Thymus (tissue), 11 donors: ENCODE data around the gene HDHD3. TPM values are rescaled to one million over a fixed set of nuclear protein-coding genes. Genes with fewer than 3 reads are reported as not detected.
A peak's percentile ranks its signal among the peaks of the same experiment; 100 is the strongest.
"Not testable (repeated sequence)": the region's sequence is repeated elsewhere in the genome, so short reads cannot be mapped to it uniquely, and the experiment has no call there.

Experiments used
- DNase-seq, 9 donors: peaks; one replicate each; pipeline ENCODE4 v3.0.0-alpha.2; 2013; ENCODE audit warnings: low spot score in 9 of 9, low read depth in 6 of 9, missing footprints in 1 of 9
- H3K27ac ChIP-seq, 2 donors: one replicate each; pipeline ENCODE4 v1.5.1; 2013; ENCODE audit warnings: control low read depth in 1 of 2, low read depth in 1 of 2, low read length in 1 of 2, mild to moderate bottlenecking in 1 of 2, moderate library complexity in 1 of 2
- H3K27me3 ChIP-seq, 2 donors: one replicate each; pipeline ENCODE4 v1.5.1; 2013; ENCODE audit warnings: low read length in 1 of 2; ENCODE audit not compliant: control insufficient read depth in 2 of 2, insufficient read depth in 1 of 2
- H3K36me3 ChIP-seq, 2 donors: one replicate each; pipeline ENCODE4 v1.5.1; 2013; ENCODE audit warnings: low read length in 1 of 2, mild to moderate bottlenecking in 1 of 2, moderate library complexity in 1 of 2; ENCODE audit not compliant: control insufficient read depth in 2 of 2, insufficient read depth in 2 of 2
- H3K4me1 ChIP-seq, 2 donors: one replicate each; pipeline ENCODE4 v1.5.1; 2013; ENCODE audit warnings: low read length in 2 of 2; ENCODE audit not compliant: control insufficient read depth in 2 of 2, insufficient read depth in 2 of 2
- H3K4me3 ChIP-seq, 2 donors: one replicate each; pipeline ENCODE4 v1.5.1; 2013; ENCODE audit warnings: low read length in 2 of 2, control low read depth in 1 of 2, mild to moderate bottlenecking in 1 of 2
- H3K9me3 ChIP-seq, 2 donors: one replicate each; pipeline ENCODE4 v1.5.1; 2013; ENCODE audit warnings: low read length in 1 of 2, mild to moderate bottlenecking in 1 of 2; ENCODE audit not compliant: control insufficient read depth in 2 of 2, insufficient read depth in 1 of 2
- WGBS: extraction: QIAGEN DNeasy Blood & Tissue Kit; methylation state at CpG from one replicate; pipeline ENCODE4 v1.1.7; 2013; 5-methylcytosine and 5-hydroxymethylcytosine counted together
- polyA plus RNA-seq: library from polyadenylated mRNA; stranded (reverse); fragments of 200-250 nt; gene quantifications from one replicate; pipeline ENCODE4 v1.2.3, GENCODE V29; 2013
- total RNA-seq: library from RNA; stranded (reverse); fragments of 120-200 nt; gene quantifications from one replicate; pipeline ENCODE4 v1.2.4, GENCODE V29; 2013
- donor health status: healthy.

HDHD3 gene
- total and polyA plus RNA-seq, 2 donors, result 11.3 to 21.6 TPM

- not testable (repeated sequence) for H3K27ac ChIP-seq, H3K9me3 ChIP-seq, H3K4me3 ChIP-seq, H3K27me3 ChIP-seq
- DNase-seq, result peak in 7 of 9 donors; percentile 30 to 76 (median 50)
- 60% methylated on average over 7 of the region's 7 CpGs for WGBS
- H3K4me1 ChIP-seq, result peaks cover 7 to 16% of the 10 kb centered on the region in 2 donors
- peaks cover 14 to 15% of the 10 kb centered on the region in 2 donors for H3K36me3 ChIP-seq
Measured at GRCh38 chr9:113406873-113407511, 30.2 kb upstream of the HDHD3 start.

GRCh38 chr9:113406353-113406752, 29.6 kb upstream of the HDHD3 start:
- WGBS, result 91% methylated on average over 9 of the region's 9 CpGs
- not testable (repeated sequence) for H3K27ac ChIP-seq, H3K9me3 ChIP-seq, H3K4me3 ChIP-seq, H3K27me3 ChIP-seq, DNase-seq
- Histone ChIP-seq H3K4me1 (peaks cover 10 to 16% of the 10 kb centered on the region in 2 donors), H3K36me3 (peaks cover 14 to 15% of the 10 kb centered on the region in 2 donors)

- no peaks in the 10 kb centered on the region for H3K27me3 ChIP-seq
- 93% methylated on average over 2 of the region's 2 CpGs for WGBS
- DNase-seq, result no peak
- H3K4me1 ChIP-seq, result peaks cover 16 to 21% of the 10 kb centered on the region in 2 donors
- no peak overlapping the region for H3K4me3 ChIP-seq
- no peaks in the 10 kb centered on the region for H3K9me3 ChIP-seq
- peaks cover 12 to 13% of the 10 kb centered on the region in 2 donors for H3K36me3 ChIP-seq
- no peak overlapping the region for H3K27ac ChIP-seq
Measured at GRCh38 chr9:113403646-113404045, 26.9 kb upstream of the HDHD3 start.

- H3K4me3 ChIP-seq, result peak within 1 kb of the TSS; percentile 71 to 95
- H3K4me1 ChIP-seq, result peaks cover 16 to 21% of the 10 kb centered on the region in 2 donors
- DNase-seq, result peak; percentile 85 to 99 (median 98)
- H3K27ac ChIP-seq, result peak within 1 kb of the TSS; percentile 36 to 76
- no peaks in the 10 kb centered on the region for H3K9me3 ChIP-seq
- peaks cover 0 to 6% of the 10 kb centered on the region in 2 donors for H3K36me3 ChIP-seq
- H3K27me3 ChIP-seq, result no peaks in the 10 kb centered on the region
- WGBS, result 3% methylated on average over 50 of the region's 50 CpGs
Measured at GRCh38 chr9:113401027-113401792, 24.4 kb upstream of the HDHD3 start, which contains the start of gene ALAD. ALAD (minus strand) TSS chr9:113401284; CDS start chr9:113393559, 7,725 bp downstream.

GRCh38 chr9:113399646-113400200, 22.9 kb upstream of the HDHD3 start:
- peaks cover 7 to 8% of the 10 kb centered on the region in 2 donors for H3K36me3 ChIP-seq
- DNase-seq, result no peak
- H3K27me3 ChIP-seq, result no peaks in the 10 kb centered on the region
- no peak overlapping the region for H3K27ac ChIP-seq
- WGBS, result 98% methylated on average over 3 of the region's 3 CpGs
- no peaks in the 10 kb centered on the region for H3K9me3 ChIP-seq
- peaks cover 16 to 21% of the 10 kb centered on the region in 2 donors for H3K4me1 ChIP-seq
- H3K4me3 ChIP-seq, result no peak overlapping the region

GRCh38 chr9:113398796-113399195, 22.0 kb upstream of the HDHD3 start:
- H3K4me1 ChIP-seq, result peaks cover 16 to 21% of the 10 kb centered on the region in 2 donors
- H3K36me3 ChIP-seq, result peaks cover 7 to 8% of the 10 kb centered on the region in 2 donors
- H3K27ac ChIP-seq, result no peak overlapping the region
- H3K9me3 ChIP-seq, result no peaks in the 10 kb centered on the region
- H3K4me3 ChIP-seq, result no peak overlapping the region
- H3K27me3 ChIP-seq, result no peaks in the 10 kb centered on the region
- 93% methylated on average over 5 of the region's 5 CpGs for WGBS
- no peak for DNase-seq

- Histone ChIP-seq H3K27ac (no peak overlapping the region), H3K4me3 (no peak overlapping the region), H3K9me3 (no peaks in the 10 kb centered on the region), H3K4me1 (peaks cover 16 to 21% of the 10 kb centered on the region in 2 donors), H3K27me3 (no peaks in the 10 kb centered on the region), H3K36me3 (peaks cover 12% of the 10 kb centered on the region in 2 donors)
- 99% methylated on average over 3 of the region's 3 CpGs for WGBS
- no peak for DNase-seq
Measured at GRCh38 chr9:113397203-113397631, 20.4 kb upstream of the HDHD3 start.

GRCh38 chr9:113395000-113395861, 18.4 kb upstream of the HDHD3 start:
- Histone ChIP-seq H3K36me3 (peaks cover 27 to 31% of the 10 kb centered on the region in 2 donors), H3K9me3 (no peaks in the 10 kb centered on the region), H3K27me3 (no peaks in the 10 kb centered on the region), H3K4me3 (no peak overlapping the region), H3K4me1 (peaks cover 7 to 11% of the 10 kb centered on the region in 2 donors), H3K27ac (no peak overlapping the region)
- DNase-seq, result no peak
- WGBS, result 97% methylated on average over 9 of the region's 9 CpGs
